Natural killer cell (primary cell): ENCODE results near the gene PRSS50. TPM values are rescaled to one million over a fixed set of nuclear protein-coding genes. Genes with fewer than 3 reads are reported as not detected.

Experiments used
- ATAC-seq, 3 donors: fragments of 150-1000 bp in 2 of 3; fragments of 200-7000 bp in 1 of 3; cut with Tn5 transposase; 1 replicate in 1 of 3; 2 replicates in 2 of 3; pipeline ENCODE4 v1.10.0; 2021; ENCODE audit warnings: mild to moderate bottlenecking in 2 of 3, moderate library complexity in 2 of 3
- DNase-seq, 2 donors: peaks; one replicate each; pipeline versions ENCODE4 v3.0.0 to v3.0.0-alpha.2; 2013 to 2021; ENCODE audit warnings: mixed read lengths in 1 of 2
- H3K27ac ChIP-seq: one replicate; pipeline ENCODE4 v1.5.1; 2013; ENCODE audit warnings: mild to moderate bottlenecking, low read length
- H3K27me3 ChIP-seq: one replicate; pipeline ENCODE4 v1.6.1; 2013; ENCODE audit warnings: low read length; ENCODE audit not compliant: control insufficient read depth, insufficient read depth
- H3K36me3 ChIP-seq: one replicate; pipeline ENCODE4 v1.6.1; 2013; ENCODE audit warnings: low read length; ENCODE audit not compliant: control insufficient read depth, insufficient read depth
- H3K4me1 ChIP-seq: one replicate; pipeline ENCODE4 v1.6.1; 2013; ENCODE audit warnings: low read length; ENCODE audit not compliant: control insufficient read depth, insufficient read depth
- H3K4me3 ChIP-seq: one replicate; pipeline ENCODE4 v1.5.1; 2013; ENCODE audit warnings: low read length
- H3K9me3 ChIP-seq: one replicate; pipeline ENCODE4 v1.6.1; 2013; ENCODE audit warnings: low read length; ENCODE audit not compliant: control insufficient read depth, insufficient read depth
- H3K27ac Mint-ChIP-seq, 2 donors: one replicate each; pipeline ENCODE4 v1.8.0; 2022; ENCODE audit warnings: mild to moderate bottlenecking in 2 of 2, mixed read lengths in 2 of 2, moderate library complexity in 1 of 2
- H3K27me3 Mint-ChIP-seq, 2 donors: one replicate each; pipeline ENCODE4 v1.8.0; 2022; ENCODE audit warnings: low read depth in 2 of 2, mixed read lengths in 2 of 2
- H3K36me3 Mint-ChIP-seq: one replicate; pipeline ENCODE4 v1.8.0; 2022; ENCODE audit warnings: mixed read lengths
- H3K4me1 Mint-ChIP-seq, 2 donors: one replicate each; pipeline ENCODE4 v1.8.0; 2022; ENCODE audit warnings: mixed read lengths in 2 of 2
- H3K4me3 Mint-ChIP-seq: one replicate; pipeline ENCODE4 v1.8.0; 2022; ENCODE audit warnings: mild to moderate bottlenecking, moderate library complexity, mixed read lengths
- H3K9me3 Mint-ChIP-seq, 2 donors: one replicate each; pipeline ENCODE4 v1.8.0; 2022; ENCODE audit warnings: mixed read lengths in 2 of 2
- CTCF ChIP-seq: fragments of 200-600 bp; IDR thresholded peaks from one replicate; pipeline ENCODE4 v1.8.0; 2022; ENCODE audit warnings: antibody characterized with exemption
- WGBS: methylation state at CpG from one replicate; pipeline ENCODE4 v1.1.7; 2013; ENCODE audit warnings: missing lambda C conversion rate; ENCODE audit not compliant: insufficient coverage; 5-methylcytosine and 5-hydroxymethylcytosine counted together
- intact Hi-C: fragments of 100-400 bp; cut with micrococcal nuclease; formaldehyde crosslinking; loops from one replicate; pipeline ENCODE4 v1.14.2; 2022
- total RNA-seq, 4 donors: library from RNA; stranded (reverse); fragments of 120-200 nt in 1 of 4; gene quantifications; one replicate each; pipeline versions ENCODE4 v1.2.3 to v1.2.4, GENCODE V29; 2013 to 2022

The PRSS50 gene
- total RNA-seq, 3 donors from 2014 or later (not counting 1 experiment from before 2014, with no cell fraction given), result 0.16 TPM; not detected in 2

- H3K4me1 ChIP-seq, result peaks cover 43% of the 10 kb centered on the region
- 21% methylated on average over 30 of the region's 30 CpGs for WGBS
- intact Hi-C loops, result no loop called here
- H3K9me3 ChIP-seq, result no peaks in the 10 kb centered on the region
- ATAC-seq (peak; percentile 68 to 71 (median 69)), DNase-seq (peak; percentile 40 to 70)
- Mint-ChIP-seq H3K4me3 (peak overlapping the region; percentile 65), H3K27ac (no peak overlapping the region), H3K36me3 (no peaks in the 10 kb centered on the region), H3K27me3 (peaks cover 0 to 15% of the 10 kb centered on the region in 2 donors), H3K4me1 (peaks cover 4 to 32% of the 10 kb centered on the region in 2 donors), H3K9me3 (no peaks in the 10 kb centered on the region)
- H3K27ac ChIP-seq, result no peak overlapping the region
- H3K4me3 ChIP-seq, result peak overlapping the region; percentile 41
- no peak for TF ChIP-seq CTCF
- peaks cover 13% of the 10 kb centered on the region for H3K27me3 ChIP-seq
- H3K36me3 ChIP-seq, result no peaks in the 10 kb centered on the region
Observed at GRCh38 chr3:46693892-46694226, 23.8 kb downstream of the PRSS50 start.

- no peaks in the 10 kb centered on the region for H3K36me3 Mint-ChIP-seq
- peak; percentile 43 to 86 for DNase-seq
- peaks cover 4 to 32% of the 10 kb centered on the region in 2 donors for H3K4me1 Mint-ChIP-seq
- peak within 1 kb of the TSS; percentile 74 for H3K4me3 Mint-ChIP-seq
- Histone ChIP-seq H3K4me1 (peaks cover 43% of the 10 kb centered on the region), H3K4me3 (peak within 1 kb of the TSS; percentile 41), H3K36me3 (no peaks in the 10 kb centered on the region), H3K27ac (no peak within 1 kb of the TSS), H3K27me3 (peaks cover 13% of the 10 kb centered on the region), H3K9me3 (no peaks in the 10 kb centered on the region)
- intact Hi-C loops, result no loop called here
- peak within 1 kb of the TSS in 1 of 2 donors; percentile 70 for H3K27ac Mint-ChIP-seq
- H3K9me3 Mint-ChIP-seq, result no peaks in the 10 kb centered on the region
- peaks cover 0 to 15% of the 10 kb centered on the region in 2 donors for H3K27me3 Mint-ChIP-seq
- WGBS, result under 1% methylated on average over 71 of the region's 71 CpGs
- ATAC-seq, result peak; percentile 75 to 77 (median 77)
- TF ChIP-seq CTCF, result no peak
Observed at GRCh38 chr3:46693038-46693891, 24.4 kb downstream of the PRSS50 start, which contains the start of gene ALS2CL. Gene ALS2CL (minus strand): TSS chr3:46693679. CDS start chr3:46689440, 4,239 bp downstream.

- peaks cover 13% of the 10 kb centered on the region for H3K27me3 ChIP-seq
- intact Hi-C loops, result no loop called here
- H3K4me3 ChIP-seq, result peak overlapping the region; percentile 41
- peaks cover 4 to 32% of the 10 kb centered on the region in 2 donors for H3K4me1 Mint-ChIP-seq
- no peak for DNase-seq
- ATAC-seq, result no peak
- H3K4me3 Mint-ChIP-seq, result peak overlapping the region; percentile 74
- TF ChIP-seq CTCF, result no peak
- H3K9me3 ChIP-seq, result no peaks in the 10 kb centered on the region
- no peaks in the 10 kb centered on the region for H3K36me3 Mint-ChIP-seq
- WGBS, result 72% methylated on average over 11 of the region's 11 CpGs
- H3K27me3 Mint-ChIP-seq, result peaks cover 0 to 15% of the 10 kb centered on the region in 2 donors
- H3K4me1 ChIP-seq, result peaks cover 43% of the 10 kb centered on the region
- H3K27ac ChIP-seq, result no peak overlapping the region
- H3K27ac Mint-ChIP-seq, result peak overlapping the region in 1 of 2 donors; percentile 70
- no peaks in the 10 kb centered on the region for H3K36me3 ChIP-seq
- no peaks in the 10 kb centered on the region for H3K9me3 Mint-ChIP-seq
Observed at GRCh38 chr3:46692566-46692990, 25.1 kb downstream of the PRSS50 start.
